WTC11 (cell line): ENCODE results near the gene CTDP1. TPM values are rescaled to one million over a fixed set of nuclear protein-coding genes. Genes with fewer than 3 reads are reported as not detected.

Source experiments
- ATAC-seq: fragments of 200-7000 bp; cut with Tn5 transposase; 2 replicates; pipeline ENCODE4 v1.10.0; 2021; ENCODE audit warnings: mild to moderate bottlenecking, moderate library complexity
- CTCF ChIA-PET: fragments of 300-600 bp; sonication (Branson Sonifier 250); formaldehyde crosslinking; loops from one replicate; lab custom pipeline; 2021; ENCODE audit warnings: antibody characterized with exemption; lab: Charles Lee
- POLR2A ChIA-PET: fragments of 350-600 bp; sonication (Branson Sonifier 250); formaldehyde crosslinking; loops from one replicate; lab custom pipeline; 2021; ENCODE audit warnings: antibody characterized with exemption; lab: Charles Lee
- DNase-seq: peaks from one replicate; pipeline ENCODE4 v3.0.0; 2021; ENCODE audit warnings: low spot score
- H3K27ac Mint-ChIP-seq: 2 replicates; pipeline ENCODE4 v1.8.0; 2021; ENCODE audit warnings: mixed read lengths
- H3K27me3 Mint-ChIP-seq: 2 replicates; pipeline ENCODE4 v1.8.0; 2021; ENCODE audit warnings: low read depth, mild to moderate bottlenecking, moderate library complexity, mixed read lengths
- H3K36me3 Mint-ChIP-seq: 2 replicates; pipeline ENCODE4 v1.8.0; 2021; ENCODE audit warnings: mixed read lengths
- H3K4me1 Mint-ChIP-seq: 2 replicates; pipeline ENCODE4 v1.8.0; 2022; ENCODE audit warnings: mixed read lengths
- H3K4me3 Mint-ChIP-seq: 2 replicates; pipeline ENCODE4 v1.8.0; 2021; ENCODE audit warnings: mild to moderate bottlenecking, moderate library complexity, mixed read lengths
- H3K9me3 Mint-ChIP-seq: 2 replicates; pipeline ENCODE4 v1.8.0; 2021; ENCODE audit warnings: mixed read lengths
- AFF4 ChIP-seq: sonication (generic); formaldehyde crosslinking; IDR thresholded peaks from 2 replicates; pipeline ENCODE4 v1.8.1; 2023; ENCODE audit warnings: mild to moderate bottlenecking, missing genetic modification reagents, borderline replicate concordance
- ARID4B ChIP-seq: sonication (generic); formaldehyde crosslinking; IDR thresholded peaks from 2 replicates; pipeline ENCODE4 v1.8.0; 2023; ENCODE audit warnings: missing genetic modification reagents, mild to moderate bottlenecking, borderline replicate concordance
- CREM ChIP-seq: sonication (generic); formaldehyde crosslinking; IDR thresholded peaks from 2 replicates; pipeline ENCODE4 v1.8.1; 2022; ENCODE audit warnings: mild to moderate bottlenecking, missing genetic modification reagents, moderate library complexity
- ELF4 ChIP-seq: sonication (generic); formaldehyde crosslinking; IDR thresholded peaks from 2 replicates; pipeline ENCODE4 v1.8.1; 2022; ENCODE audit warnings: low read depth, mild to moderate bottlenecking, moderate library complexity, missing genetic modification reagents
- FOXP1 ChIP-seq: sonication (generic); formaldehyde crosslinking; IDR thresholded peaks from 2 replicates; pipeline ENCODE4 v1.8.0; 2022; ENCODE audit warnings: missing genetic modification reagents, mild to moderate bottlenecking, moderate library complexity, borderline replicate concordance
- GABPB1 ChIP-seq: sonication (generic); formaldehyde crosslinking; IDR thresholded peaks from 2 replicates; pipeline ENCODE4 v1.8.1; 2023; ENCODE audit warnings: mild to moderate bottlenecking, missing genetic modification reagents
- IRF2 ChIP-seq: sonication (generic); formaldehyde crosslinking; IDR thresholded peaks from 2 replicates; pipeline ENCODE4 v1.8.0; 2022; ENCODE audit warnings: low read depth, missing genetic modification reagents, borderline replicate concordance
- JAZF1 ChIP-seq: fragments of 250-450 bp; sonication (Bioruptor Pico); IDR thresholded peaks from 2 replicates; pipeline ENCODE4 v1.9.0; 2021; ENCODE audit warnings: moderate library complexity, mild to moderate bottlenecking, inconsistent platforms
- KAT7 ChIP-seq: sonication (generic); formaldehyde crosslinking; IDR thresholded peaks from 2 replicates; pipeline ENCODE4 v1.8.1; 2023; ENCODE audit warnings: missing genetic modification reagents, mild to moderate bottlenecking, borderline replicate concordance
- NFATC4 ChIP-seq: fragments of 250-450 bp; sonication (Bioruptor Pico); IDR thresholded peaks from 2 replicates; pipeline ENCODE4 v1.9.0; 2021; ENCODE audit warnings: mild to moderate bottlenecking
- NR1H2 ChIP-seq: sonication (generic); formaldehyde crosslinking; IDR thresholded peaks from 2 replicates; pipeline ENCODE4 v1.9.0; 2021; ENCODE audit warnings: mild to moderate bottlenecking, moderate library complexity, missing genetic modification reagents
- RELA ChIP-seq: sonication (generic); formaldehyde crosslinking; IDR thresholded peaks from 2 replicates; pipeline ENCODE4 v1.8.1; 2022; ENCODE audit warnings: missing genetic modification reagents, mild to moderate bottlenecking, borderline replicate concordance
- SMAD4 ChIP-seq: sonication (generic); formaldehyde crosslinking; IDR thresholded peaks from 2 replicates; pipeline ENCODE4 v1.8.0; 2022; ENCODE audit warnings: mild to moderate bottlenecking, missing genetic modification reagents
- STAT6 ChIP-seq: sonication (generic); formaldehyde crosslinking; conservative IDR thresholded peaks from 2 replicates; pipeline ENCODE4 v1.8.1; 2023; ENCODE audit warnings: mild to moderate bottlenecking, low read depth, missing genetic modification reagents, moderate library complexity
- TEAD1 ChIP-seq: sonication (generic); formaldehyde crosslinking; IDR thresholded peaks from 2 replicates; pipeline ENCODE4 v1.8.0; 2022; ENCODE audit warnings: mild to moderate bottlenecking, missing genetic modification reagents
- ZNF138 ChIP-seq: sonication (generic); formaldehyde crosslinking; conservative IDR thresholded peaks from 2 replicates; pipeline ENCODE4 v1.8.1; 2022; ENCODE audit warnings: mild to moderate bottlenecking, moderate library complexity, missing genetic modification reagents
- ZNF317 ChIP-seq: sonication (generic); formaldehyde crosslinking; IDR thresholded peaks from 2 replicates; pipeline ENCODE4 v1.8.1; 2023; ENCODE audit warnings: low read depth, mild to moderate bottlenecking, moderate library complexity, missing genetic modification reagents, borderline replicate concordance
- total RNA-seq: library from RNA; stranded (reverse); gene quantifications from 3 replicates; pipeline ENCODE4 v1.2.3, GENCODE V29; 2021
- TF ChIP-seq, protein P1 (sequence below): fragments of 250-450 bp; sonication (Bioruptor Pico); conservative IDR thresholded peaks from 2 replicates; pipeline ENCODE4 v1.9.0; 2021; ENCODE audit warnings: mild to moderate bottlenecking
- TF ChIP-seq, protein P2 (sequence below): sonication (generic); formaldehyde crosslinking; IDR thresholded peaks from 2 replicates; pipeline ENCODE4 v1.8.0; 2022; ENCODE audit warnings: mild to moderate bottlenecking, missing genetic modification reagents

The CTDP1 gene
- total RNA-seq, 1 experiment from 2014 or later, result 39.7 TPM

- TF ChIP-seq AFF4 (no peak), ARID4B (CRISPR knock-in tag) (no peak), CREM (CRISPR knock-in tag) (no peak), IRF2 (CRISPR knock-in tag) (no peak), KAT7 (no peak), FOXP1 (CRISPR knock-in tag) (no peak), RELA (CRISPR knock-in tag) (no peak), ZNF138 (no peak), JAZF1 (CRISPR knock-in tag) (no peak), NR1H2 (CRISPR knock-in tag) (no peak)
- TF ChIP-seq, protein P1, sequence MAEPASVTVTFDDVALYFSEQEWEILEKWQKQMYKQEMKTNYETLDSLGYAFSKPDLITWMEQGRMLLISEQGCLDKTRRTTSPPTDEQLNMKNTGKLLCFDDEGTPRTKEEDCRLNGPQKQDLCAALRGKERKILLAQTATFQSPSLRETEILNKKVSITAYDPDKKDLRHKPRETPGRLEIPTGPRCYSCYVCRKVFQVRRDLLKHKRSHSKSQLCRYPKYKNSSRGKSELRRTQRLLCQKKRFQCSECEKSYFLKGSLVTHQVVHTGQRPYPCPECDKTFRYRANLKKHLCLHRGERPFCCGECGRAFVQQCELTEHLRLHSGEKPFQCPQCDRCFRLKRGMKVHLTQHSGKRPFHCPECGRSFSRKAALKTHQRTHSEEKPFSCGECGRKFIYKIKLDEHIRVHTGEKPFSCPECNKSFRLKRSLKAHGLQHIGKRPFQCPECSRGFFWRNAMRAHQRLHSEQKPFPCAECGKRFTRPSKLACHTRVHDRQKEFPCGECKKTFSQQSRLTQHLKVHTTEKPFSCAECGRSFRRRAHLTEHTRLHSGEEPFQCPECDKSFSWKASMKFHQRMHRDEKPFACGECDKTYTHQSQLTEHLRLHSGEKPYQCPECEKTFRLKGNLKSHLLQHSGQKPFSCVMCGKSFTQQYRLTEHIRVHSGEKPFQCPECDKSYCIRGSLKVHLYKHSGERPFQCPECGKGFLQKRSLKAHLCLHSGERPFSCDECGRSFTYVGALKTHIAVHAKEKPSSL, result no peak
- TF ChIP-seq, protein P2, sequence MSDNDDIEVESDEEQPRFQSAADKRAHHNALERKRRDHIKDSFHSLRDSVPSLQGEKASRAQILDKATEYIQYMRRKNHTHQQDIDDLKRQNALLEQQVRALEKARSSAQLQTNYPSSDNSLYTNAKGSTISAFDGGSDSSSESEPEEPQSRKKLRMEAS, result no peak
- TF ChIP-seq, all 79 proteins: peak for 0
These were observed 17.6 kb downstream of the CTDP1 start (continued) for GRCh38 chr18:79697178-79697577.

DNA sequence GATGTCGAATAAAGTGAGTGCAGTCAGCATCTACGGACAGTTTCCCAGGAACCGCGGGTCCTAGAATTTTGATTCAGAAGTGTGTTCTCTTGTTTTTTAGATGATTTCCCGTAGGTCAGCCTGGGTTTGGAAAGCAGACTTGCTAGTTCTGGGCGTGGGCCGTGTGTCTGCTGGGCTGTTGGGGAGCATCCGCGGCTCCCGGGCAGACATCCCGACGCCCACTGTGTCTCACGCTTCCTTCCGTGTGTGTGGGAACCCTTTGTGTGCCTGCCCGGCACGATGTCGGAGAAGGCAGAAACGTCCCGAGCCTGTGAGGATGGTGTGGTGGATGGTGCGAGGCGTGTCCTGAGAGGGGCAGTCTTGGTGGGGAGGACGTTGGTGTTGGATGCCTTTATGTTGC, 18.4 kb downstream of the CTDP1 start:
- no peak overlapping the region for H3K27ac Mint-ChIP-seq
- ATAC-seq, result no peak
- ChIA-PET CTCF (no interaction called here), POLR2A (no interaction called here)
- H3K36me3 Mint-ChIP-seq, result peaks cover 46% of the 10 kb centered on the region
- no peaks in the 10 kb centered on the region for H3K9me3 Mint-ChIP-seq
- no peak for DNase-seq
- no peak overlapping the region for H3K4me3 Mint-ChIP-seq
- TF ChIP-seq GABPB1 (CRISPR knock-in tag) (no peak), SMAD4 (CRISPR knock-in tag) (no peak), STAT6 (CRISPR knock-in tag) (no peak), NFATC4 (CRISPR knock-in tag) (no peak), TEAD1 (CRISPR knock-in tag) (no peak), ZNF317 (CRISPR knock-in tag) (no peak), ELF4 (CRISPR knock-in tag) (no peak)
- H3K27me3 Mint-ChIP-seq, result no peaks in the 10 kb centered on the region
- H3K4me1 Mint-ChIP-seq, result peaks cover 5% of the 10 kb centered on the region
